ENCODE results near the gene LIF. TPM values are rescaled to one million over a fixed set of nuclear protein-coding genes. Genes with fewer than 3 reads are reported as not detected.

Gene LIF
- total RNA-seq, 1 donor from 2014 or later, result 0.27 TPM

DNA sequence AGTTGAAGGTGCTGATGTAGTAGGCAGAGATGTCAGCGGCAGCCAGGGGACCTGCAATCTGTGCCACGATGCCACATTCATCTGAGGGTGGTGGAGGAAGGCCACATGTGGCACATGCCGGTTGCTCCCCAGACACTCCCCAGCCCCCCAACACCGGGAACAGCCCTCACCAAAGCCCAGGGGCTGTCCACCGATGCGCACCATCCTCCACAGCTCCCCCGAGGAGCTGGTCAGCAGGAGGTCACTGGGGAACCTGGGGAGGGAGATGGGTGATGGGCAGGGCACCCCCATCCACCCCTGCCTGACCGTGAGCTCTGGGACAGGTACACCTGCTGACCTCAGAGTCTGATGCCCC lies 39.3 kb upstream of the LIF start:
- intact Hi-C loops (cut with DNase I), result no loop called here
- peak; percentile 54 for DNase-seq (ENCODE audit: missing footprints)

DNA sequence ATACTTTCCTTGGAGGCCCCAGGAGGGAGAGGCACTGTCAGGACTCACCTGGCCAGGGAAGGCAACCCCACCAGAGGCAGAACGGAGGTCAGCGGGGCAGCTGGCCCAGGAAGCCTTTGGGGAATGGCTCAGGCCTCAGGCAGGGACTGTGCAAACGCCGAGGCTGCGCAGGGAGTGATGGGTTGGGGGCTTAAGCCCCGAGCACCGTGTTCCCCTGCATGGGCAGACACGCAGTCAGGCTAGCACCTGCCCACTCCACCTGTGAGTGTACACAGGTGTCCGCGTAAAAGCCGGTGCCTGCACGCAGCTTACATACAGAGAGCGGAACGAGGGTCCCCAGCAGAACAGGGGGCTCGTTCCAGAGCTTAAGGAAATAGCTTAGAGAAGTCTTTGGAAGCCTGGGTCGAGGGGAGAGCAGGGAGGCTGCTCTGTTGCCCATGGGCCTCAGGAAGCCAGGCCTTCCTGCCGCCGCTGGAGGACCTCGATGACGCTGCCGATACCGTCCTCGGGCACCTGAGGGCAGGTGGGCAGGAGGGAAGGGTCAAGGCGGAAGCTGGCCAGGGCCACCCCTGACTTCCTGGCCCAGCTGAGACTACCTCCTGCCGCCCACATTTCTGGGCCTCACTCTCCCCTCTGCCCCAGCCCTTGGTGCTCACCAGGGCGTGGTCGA lies 38.8 kb upstream of the LIF start:
- peak; percentile 25 for DNase-seq (ENCODE audit: missing footprints)
- intact Hi-C loops (cut with DNase I), result no loop called here

More for the DNA sequence above, 39.3 kb upstream of the LIF start:
- ATAC-seq, result no peak

DNA sequence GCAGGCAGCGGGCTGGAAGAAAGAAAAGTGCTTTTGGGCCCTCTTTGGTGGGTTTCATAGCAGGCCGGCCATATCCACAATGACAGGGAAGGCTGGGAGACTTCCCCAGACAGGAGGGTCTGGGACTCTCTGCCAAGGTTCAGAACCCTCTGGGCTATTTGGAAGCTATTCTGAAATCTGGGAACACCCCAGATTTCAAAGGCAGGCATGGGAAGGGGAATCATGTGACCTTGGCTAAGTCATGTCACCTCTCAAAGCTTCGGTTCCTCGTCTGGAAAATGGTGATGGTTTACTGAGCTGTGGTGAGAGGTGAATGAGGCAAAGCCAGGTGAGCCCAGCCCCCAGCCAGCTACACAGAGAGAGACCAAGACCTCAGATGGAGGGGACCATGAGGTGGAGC lies 38.1 kb upstream of the LIF start:
- no peak for DNase-seq (ENCODE audit: missing footprints)
- intact Hi-C loops (cut with DNase I), result no loop called here
- ATAC-seq, result no peak

More for the DNA sequence above, 38.8 kb upstream of the LIF start:
- ATAC-seq, result no peak

DNA sequence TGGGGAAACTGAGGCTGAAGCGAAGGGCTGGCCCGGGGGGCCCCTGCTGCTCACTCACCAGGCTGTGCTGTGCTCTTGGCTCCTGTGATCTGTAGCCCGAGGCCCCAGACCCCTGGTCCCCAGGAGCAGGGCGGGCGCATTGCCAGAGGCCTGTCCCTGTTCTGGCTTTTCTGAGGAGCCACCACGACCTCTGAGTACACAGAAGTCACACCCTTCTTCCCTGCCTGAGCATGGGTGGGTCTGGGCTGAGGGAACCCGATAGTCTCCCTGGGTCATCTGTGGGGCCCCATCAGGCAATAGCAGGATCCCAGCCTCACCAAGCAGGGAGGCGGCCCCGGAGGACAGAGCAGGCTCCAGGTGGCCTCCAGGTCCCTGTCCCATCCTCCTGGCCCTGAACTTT lies 37.6 kb upstream of the LIF start:
- no peak for ATAC-seq
- intact Hi-C loops (cut with DNase I), result no loop called here
- DNase-seq (ENCODE audit: missing footprints), result peak; percentile 55

DNA sequence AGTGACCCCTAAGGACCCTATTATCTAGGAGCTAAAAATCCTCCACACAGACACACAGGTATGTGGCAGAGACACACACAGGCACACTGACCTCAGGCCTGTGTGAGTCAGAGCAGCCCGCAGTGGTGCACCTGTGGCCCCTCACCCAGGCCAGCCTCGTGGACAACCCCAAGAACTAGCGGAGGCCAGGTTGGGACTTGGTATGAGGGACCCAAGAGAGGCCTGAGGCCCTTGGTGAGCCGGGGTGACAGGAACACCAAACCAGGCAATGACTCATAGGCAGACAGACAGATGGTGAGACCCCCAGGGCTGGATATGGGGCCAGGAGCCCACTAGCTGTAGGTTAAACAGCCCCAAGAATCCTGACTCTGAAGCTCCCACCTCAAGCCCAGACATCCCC lies 36.8 kb upstream of the LIF start:
- DNase-seq (ENCODE audit: missing footprints) (peak; percentile 40), ATAC-seq (no peak)
- intact Hi-C loops (cut with DNase I), result no loop called here

DNA sequence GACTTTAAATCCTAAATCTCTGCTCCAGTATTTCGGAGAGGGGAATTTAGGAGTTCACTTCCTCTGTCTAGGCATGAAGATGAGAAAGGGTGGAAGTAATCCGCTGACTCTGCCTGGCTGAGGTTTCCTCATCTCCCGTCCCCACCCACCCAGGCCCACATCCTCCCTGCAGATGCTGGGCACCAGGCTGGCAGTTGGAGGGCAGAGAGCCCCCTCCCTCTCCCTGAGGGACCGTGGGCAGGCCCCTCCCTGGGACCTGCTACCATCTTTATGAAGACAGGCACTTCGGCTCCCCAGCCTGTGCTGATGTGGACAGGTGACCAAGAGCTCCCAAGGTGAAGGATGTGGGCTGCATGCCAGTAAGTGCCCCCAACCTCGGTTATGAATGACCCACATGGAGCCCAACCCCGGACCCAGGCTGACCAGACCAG lies 36.1 kb upstream of the LIF start:
- DNase-seq (ENCODE audit: missing footprints), result peak; percentile 56
- no peak for ATAC-seq
- intact Hi-C loops (cut with DNase I), result no loop called here

DNA sequence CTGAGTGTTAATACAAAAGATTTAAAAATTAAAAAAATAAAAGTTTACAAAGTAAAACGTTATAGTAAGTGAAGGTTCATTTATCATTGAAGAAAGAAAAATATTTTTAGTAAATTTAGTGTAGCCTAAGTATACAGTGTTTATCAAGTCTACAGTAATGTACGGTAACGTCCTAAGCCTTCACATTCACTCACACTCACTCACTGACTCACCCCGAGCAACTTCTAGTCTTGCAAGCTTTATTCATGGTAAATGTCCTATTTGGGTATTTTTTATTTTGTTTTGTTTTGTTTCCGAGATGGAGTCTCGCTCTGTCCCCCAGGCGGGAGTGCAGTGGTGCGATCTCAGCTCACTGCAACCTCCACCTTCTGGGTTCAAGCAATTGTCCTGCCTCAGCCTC lies 33.9 kb upstream of the LIF start:
- no peak for DNase-seq (ENCODE audit: missing footprints)
- intact Hi-C loops (cut with DNase I), result no loop called here
- no peak for ATAC-seq

DNA sequence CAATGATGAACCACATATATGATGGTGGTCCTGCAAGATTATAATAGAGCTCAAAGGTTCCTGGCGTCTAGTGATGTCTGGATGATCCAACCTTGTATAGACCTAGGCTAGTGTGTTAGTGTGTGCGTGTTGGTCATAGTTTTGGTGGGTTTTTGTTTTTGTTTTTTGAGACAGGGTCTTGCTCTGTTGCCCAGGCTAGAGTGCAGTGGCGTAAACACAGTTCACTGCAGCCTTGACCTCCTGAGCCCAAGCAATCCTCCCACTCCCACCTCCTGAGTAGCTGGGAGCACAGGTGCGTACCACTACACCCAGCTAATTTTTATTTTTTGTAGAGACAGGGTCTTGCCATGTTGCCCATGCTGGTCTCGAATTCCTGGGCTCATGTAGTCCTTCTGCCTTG lies 33.4 kb upstream of the LIF start:
- intact Hi-C loops (cut with DNase I), result loop anchor here (5.0 kb wide), 1 partner anchor 107 kb away; the partner anchor contains the start of gene RNF215

DNA sequence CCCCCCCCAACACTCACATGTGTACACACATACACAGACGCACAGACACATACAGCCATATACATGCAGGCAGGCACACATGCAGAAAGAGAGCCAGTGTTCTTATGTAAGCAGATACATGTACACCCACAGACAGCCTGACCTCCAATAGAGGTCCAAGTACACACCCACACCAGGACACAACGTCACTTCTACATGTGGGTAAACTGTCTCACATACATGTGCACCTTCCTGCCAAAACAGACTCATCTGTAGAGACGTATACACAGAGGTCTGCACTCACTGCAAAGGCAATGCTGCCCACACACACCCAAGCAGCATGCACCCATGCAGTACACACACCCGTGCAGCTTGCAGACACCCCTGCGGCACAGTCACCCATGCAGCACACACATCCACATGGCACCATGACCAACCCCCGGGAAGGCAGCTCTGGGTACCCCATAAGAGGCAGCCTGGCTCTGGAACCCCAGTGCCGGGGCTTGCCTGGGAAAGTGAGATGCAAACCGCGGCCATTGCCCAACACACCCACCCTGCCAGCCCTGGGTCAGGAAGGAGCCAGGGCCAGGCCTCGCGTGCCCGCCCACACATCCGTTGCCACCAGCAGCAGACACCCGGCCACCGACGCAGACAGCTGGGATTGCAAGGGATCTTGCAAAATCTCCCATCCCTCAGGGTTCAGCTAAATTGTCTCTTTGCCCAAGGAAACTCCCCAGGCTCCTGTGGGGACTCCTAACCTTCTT lies 32.7 kb upstream of the LIF start:
- peak; percentile 87 for DNase-seq (ENCODE audit: missing footprints)
- intact Hi-C loops (cut with DNase I), result loop anchor here (5.0 kb wide), 1 partner anchor 108 kb away; the partner anchor contains the start of gene RNF215
- peak; percentile 36 for ATAC-seq

More for the DNA sequence above, 33.4 kb upstream of the LIF start:
- no peak for ATAC-seq
- no peak for DNase-seq (ENCODE audit: missing footprints)

DNA sequence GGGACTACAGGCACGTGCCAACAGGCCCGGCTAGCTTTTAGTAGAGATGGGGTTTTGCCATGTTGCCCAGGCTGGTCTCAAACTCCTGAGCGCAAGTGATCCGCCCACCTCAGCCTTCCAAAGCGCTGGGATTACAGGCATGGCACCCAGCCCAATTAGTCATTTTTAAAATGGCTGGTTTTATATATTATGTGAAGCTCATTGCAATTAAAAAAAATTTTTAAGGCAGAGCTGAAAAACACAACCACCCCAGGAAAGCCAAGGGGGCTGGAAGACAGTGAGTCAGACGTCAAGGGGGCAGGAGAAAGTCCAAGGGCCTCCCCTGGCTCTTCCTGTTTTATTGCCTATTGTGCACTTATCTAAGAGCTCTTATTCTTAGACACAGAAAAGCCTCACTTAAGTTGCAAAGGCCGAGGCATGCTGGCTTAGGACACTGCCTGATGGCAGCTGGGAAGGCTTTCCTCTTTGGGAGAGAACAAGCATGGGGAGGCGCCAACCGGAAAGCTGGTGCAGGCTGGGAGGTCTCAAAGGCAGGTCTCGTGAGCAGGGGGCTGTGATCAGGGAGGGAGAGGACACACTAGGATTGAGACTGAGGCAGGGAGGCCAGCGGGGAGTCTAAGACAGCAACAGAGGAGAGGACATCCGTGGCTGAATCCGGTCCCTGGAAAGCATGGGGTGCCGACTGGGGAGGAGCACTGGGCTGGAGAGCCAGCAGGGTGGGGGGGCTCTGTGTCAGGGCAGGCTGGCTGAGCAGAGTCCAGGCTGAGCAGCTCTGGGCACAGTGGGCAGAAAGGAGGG lies 31.2 kb upstream of the LIF start:
- intact Hi-C loops (cut with DNase I), result loop anchor here (5.0 kb wide), 1 partner anchor 110 kb away; the partner anchor contains the start of gene RNF215
- ATAC-seq (peak; percentile 55), DNase-seq (ENCODE audit: missing footprints) (peak; percentile 67)

DNA sequence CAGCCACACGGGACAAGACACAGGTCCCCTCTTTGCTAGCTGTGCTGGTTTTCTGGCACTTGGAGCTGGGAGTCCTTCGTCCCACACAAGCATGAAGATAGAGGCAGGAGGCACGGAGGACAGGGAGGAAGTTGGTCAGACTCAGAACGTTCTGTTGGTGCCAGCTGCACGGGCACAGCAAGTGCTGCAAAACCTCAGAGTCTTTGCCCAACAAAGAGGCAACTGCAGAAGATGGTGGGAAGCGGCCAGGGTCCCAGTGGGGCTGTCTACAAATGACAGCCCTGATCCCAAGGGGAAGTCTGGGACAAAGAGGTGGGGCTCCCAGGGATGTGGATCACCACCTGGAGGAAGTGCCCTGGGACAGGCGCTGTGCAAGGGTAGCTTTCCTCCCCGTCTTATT lies 29.5 kb upstream of the LIF start:
- intact Hi-C loops (cut with DNase I), result loop anchor here (5.0 kb wide), 1 partner anchor 111 kb away; the partner anchor contains the start of gene RNF215
- DNase-seq (ENCODE audit: missing footprints), result peak; percentile 33
- no peak for ATAC-seq

DNA sequence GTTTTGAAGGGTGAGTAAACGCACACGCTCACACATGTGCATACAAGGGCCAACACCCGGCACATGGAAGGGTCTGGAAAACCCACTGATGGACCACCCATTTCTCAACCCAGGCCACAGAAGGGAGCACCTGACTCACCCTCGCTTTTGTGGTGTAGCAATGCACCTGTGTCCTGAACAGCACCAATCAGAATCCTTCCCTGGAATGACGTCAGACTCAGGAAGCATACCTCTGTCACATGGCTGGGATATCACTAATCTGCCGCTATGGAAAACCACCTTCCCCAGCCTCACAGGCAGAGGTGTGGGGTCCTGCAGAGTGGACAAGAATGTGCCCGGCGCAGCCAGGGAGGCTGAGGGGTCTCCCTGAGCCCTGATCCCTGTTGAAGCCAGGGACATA lies 29.1 kb upstream of the LIF start:
- no peak for ATAC-seq
- DNase-seq (ENCODE audit: missing footprints), result no peak
- intact Hi-C loops (cut with DNase I), result loop anchor here (5.0 kb wide), 1 partner anchor 112 kb away; the partner anchor contains the start of gene RNF215

DNA sequence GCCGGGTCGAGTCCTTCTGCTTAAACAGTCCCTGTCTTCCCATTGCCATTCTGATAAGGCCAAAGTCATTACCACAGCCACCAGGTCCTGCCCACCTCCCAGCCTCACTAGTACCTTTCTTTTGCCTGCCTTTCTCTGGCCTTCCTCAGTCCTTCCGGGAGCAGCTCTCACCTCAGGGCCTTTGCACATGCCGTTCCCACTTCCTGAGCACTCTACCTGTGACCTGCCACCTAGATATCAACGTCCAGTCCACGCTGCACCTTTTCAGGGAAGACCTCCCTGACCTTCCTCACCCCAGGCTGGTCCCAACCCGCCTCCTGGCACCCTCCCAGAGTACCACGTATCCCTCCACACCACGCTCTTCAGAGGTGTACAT lies 27.9 kb upstream of the LIF start:
- ATAC-seq, result no peak

DNA sequence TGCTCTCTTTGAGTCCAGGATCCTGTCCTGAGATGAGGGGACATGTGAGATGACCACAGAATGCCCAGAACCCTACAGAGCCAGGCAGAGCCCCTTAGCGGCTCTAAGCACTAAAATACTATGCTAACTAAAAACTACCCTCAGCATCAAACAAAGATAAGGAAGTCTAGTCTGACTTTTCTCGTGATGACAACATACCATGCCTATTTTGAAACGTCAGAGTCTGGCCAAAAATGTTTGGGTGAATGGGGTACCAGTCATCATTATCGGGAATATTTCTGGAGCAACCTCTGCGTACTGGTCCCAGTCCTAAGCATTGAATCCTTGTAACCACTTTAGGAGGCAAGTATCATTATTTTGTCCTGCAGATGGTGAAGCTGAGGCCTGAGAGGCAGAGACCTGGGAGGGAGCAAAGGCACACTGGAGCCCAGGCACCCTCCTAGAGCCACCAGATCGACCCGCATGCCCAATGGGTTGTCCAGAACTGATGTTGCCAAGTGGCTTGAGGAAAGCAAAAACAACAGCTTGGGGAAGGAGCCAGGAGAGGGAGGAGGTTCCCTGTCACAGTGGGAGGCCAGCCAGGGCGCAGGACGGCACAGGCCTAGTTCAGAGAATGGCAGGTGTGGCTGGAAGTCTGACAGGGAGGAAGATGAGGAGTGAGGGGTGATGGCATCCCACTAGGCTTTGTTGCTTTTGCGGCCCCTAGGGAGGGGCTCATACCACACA lies 27.3 kb upstream of the LIF start:
- no peak for ATAC-seq
- DNase-seq (ENCODE audit: missing footprints), result peak; percentile 45
- intact Hi-C loops (cut with DNase I), result no loop called here

More for the DNA sequence above, 27.9 kb upstream of the LIF start:
- intact Hi-C loops (cut with DNase I), result no loop called here
- no peak for DNase-seq (ENCODE audit: missing footprints)

DNA sequence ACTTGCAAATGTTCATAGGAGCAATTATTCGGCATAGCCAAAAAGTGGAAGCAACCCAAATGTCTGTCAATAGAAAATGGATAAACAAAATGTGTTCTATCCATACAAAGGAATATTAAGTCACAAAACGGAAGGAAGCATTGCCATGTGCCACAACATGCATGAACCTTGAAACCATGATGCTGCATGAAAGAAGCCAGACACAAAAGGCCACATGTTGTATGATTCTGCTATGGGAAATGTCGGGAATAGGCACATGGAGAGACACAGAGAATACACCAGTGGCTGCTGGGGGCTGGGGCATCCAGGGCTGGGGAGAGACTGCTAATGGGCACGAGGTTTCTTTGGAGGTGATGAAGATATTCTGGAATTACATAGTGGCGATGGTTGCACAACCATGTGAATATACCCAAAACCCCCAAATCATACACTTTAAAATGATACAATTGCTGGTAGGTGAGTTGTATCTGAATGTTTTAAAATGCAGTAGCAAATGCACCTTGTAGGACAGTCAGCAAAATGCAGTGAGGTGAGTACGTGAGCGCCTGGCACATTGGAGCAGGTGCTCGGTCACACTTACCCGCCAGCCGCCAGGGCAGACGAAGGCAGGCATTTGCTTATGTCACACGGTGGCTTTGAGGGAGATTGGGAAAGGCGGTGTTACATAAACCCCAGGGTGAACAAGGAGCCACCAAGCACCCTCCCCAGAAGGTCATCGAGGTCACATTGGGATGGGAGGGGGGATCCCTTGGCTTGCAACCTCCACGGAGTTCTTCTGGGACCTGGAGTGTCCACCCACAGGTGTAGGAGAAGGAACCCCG lies 26.4 kb upstream of the LIF start:
- ATAC-seq (no peak), DNase-seq (ENCODE audit: missing footprints) (peak; percentile 60)
- intact Hi-C loops (cut with DNase I), result no loop called here

DNA sequence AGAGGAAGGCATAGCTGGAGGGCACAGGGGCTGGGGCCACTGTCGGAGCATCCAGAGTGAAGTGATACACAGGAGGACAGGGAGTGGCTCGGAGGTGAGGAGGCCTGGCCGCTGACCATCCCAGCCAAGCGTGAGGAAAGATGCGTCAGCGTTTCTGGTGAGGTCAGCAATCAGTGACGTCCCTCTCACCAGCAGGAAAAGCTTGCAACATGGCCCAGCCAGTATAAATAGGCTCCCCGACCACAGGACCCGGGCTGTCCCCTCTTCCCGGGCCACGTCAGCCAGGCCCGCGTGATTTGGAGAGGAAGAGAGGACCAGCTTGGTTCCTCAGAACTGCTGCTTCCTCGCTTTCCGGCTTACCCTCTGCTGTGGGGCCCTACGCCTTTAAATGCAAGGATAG lies 24.3 kb upstream of the LIF start:
- ATAC-seq (peak; percentile 66), DNase-seq (ENCODE audit: missing footprints) (peak; percentile 93)
- intact Hi-C loops (cut with DNase I), result no loop called here

DNA sequence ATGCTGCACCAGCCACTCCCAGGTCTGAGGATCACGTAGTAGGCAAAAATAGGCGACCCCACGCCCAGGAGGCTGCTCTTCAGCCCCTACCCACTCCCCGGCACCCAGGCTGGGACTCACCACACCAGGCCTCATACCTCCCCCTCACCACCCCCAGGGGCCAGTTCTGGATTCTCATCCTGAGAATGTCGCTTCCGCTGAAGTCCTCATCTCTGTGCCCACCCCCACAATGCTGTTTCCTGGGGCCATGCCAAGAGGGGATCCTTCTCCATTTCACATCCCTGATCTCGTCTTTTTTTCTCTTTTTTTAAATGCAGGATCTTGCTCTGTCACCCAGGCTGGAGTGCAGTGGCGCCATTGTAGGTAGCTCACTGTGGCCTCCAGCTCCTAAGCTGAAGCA lies 21.8 kb upstream of the LIF start:
- DNase-seq (ENCODE audit: missing footprints) (peak; percentile 20), ATAC-seq (no peak)
- intact Hi-C loops (cut with DNase I), result no loop called here
